Measurements from ENCODE around the gene ATP11A.

- TF ChIP-seq ZNF280A (IDR thresholded peaks at IDR 0.05; ENCODE audit: low read depth, partially characterized antibody) = no peak
- TF ChIP-seq BCLAF1 (IDR thresholded peaks at IDR 0.05; ENCODE audit: borderline replicate concordance in 1 of 2, control insufficient read depth in 1 of 2, low read depth in 2 of 2, low read length in 1 of 2) = no peak
- TF ChIP-seq, protein P1, sequence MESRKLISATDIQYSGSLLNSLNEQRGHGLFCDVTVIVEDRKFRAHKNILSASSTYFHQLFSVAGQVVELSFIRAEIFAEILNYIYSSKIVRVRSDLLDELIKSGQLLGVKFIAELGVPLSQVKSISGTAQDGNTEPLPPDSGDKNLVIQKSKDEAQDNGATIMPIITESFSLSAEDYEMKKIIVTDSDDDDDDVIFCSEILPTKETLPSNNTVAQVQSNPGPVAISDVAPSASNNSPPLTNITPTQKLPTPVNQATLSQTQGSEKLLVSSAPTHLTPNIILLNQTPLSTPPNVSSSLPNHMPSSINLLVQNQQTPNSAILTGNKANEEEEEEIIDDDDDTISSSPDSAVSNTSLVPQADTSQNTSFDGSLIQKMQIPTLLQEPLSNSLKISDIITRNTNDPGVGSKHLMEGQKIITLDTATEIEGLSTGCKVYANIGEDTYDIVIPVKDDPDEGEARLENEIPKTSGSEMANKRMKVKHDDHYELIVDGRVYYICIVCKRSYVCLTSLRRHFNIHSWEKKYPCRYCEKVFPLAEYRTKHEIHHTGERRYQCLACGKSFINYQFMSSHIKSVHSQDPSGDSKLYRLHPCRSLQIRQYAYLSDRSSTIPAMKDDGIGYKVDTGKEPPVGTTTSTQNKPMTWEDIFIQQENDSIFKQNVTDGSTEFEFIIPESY (CRISPR knock-in tag; IDR thresholded peaks at IDR 0.05) = no peak
- TF ChIP-seq, protein P2, sequence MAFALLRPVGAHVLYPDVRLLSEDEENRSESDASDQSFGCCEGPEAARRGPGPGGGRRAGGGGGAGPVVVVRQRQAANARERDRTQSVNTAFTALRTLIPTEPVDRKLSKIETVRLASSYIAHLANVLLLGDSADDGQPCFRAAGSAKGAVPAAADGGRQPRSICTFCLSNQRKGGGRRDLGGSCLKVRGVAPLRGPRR (CRISPR knock-in tag; IDR thresholded peaks at IDR 0.05) = no peak
- no peak for TF ChIP-seq THRA (IDR thresholded peaks at IDR 0.05)
- TF ChIP-seq NFE2L1 (tag; IDR thresholded peaks at IDR 0.05; ENCODE audit: borderline replicate concordance, low read depth) = no peak
- TF ChIP-seq IRF1 (CRISPR knock-in tag; IDR thresholded peaks at IDR 0.05; ENCODE audit: borderline replicate concordance) = no peak
- TF ChIP-seq TEAD1 (CRISPR knock-in tag; IDR thresholded peaks at IDR 0.05) = no peak
- TF ChIP-seq MAZ (CRISPR knock-in tag; conservative IDR thresholded peaks at IDR 0.05 in 1 of 2, IDR thresholded peaks at IDR 0.05 in 1 of 2) = no peak
Observed at GRCh38 chr13:112885782-112886268, 196.0 kb downstream of the ATP11A start.
